Amygdala (tissue), 56 donors: Measurements from ENCODE around the gene ZNF605.
A peak's percentile ranks its signal among the peaks of the same experiment; 100 is the strongest.
"Not testable (repeated sequence)": the region's sequence is repeated elsewhere in the genome, so short reads cannot be mapped to it uniquely, and the experiment has no call there.

Source experiments
- DNase-seq, 56 donors: peaks; one replicate each; lab custom pipeline; 2025; lab: John Stamatoyannopoulos, UW

Gene ZNF605

GRCh38 chr12:132908145-132909029 is 47.7 kb downstream of the ZNF605 start:
- DNase-seq = peak; percentile 30 to 98 (median 92)

- DNase-seq = peak in 1 of 56 donors; percentile 51
Measured at GRCh38 chr12:132907789-132908144, 48.3 kb downstream of the ZNF605 start.

GRCh38 chr12:132907216-132907615 is 48.9 kb downstream of the ZNF605 start:
- peak in 3 of 56 donors; percentile 7 to 9 (median 8) for DNase-seq

GRCh38 chr12:132904718-132905328 is 51.3 kb downstream of the ZNF605 start:
- DNase-seq = peak in 42 of 56 donors; percentile 9 to 78 (median 38)

GRCh38 chr12:132899033-132899432 is 57.1 kb downstream of the ZNF605 start:
- no peak for DNase-seq

GRCh38 chr12:132888852-132889251 is 67.3 kb downstream of the ZNF605 start:
- no peak for DNase-seq

GRCh38 chr12:132887513-132888351 is 68.4 kb downstream of the ZNF605 start, which contains the start of gene CHFR:
Gene CHFR, minus strand, starts transcription at chr12:132887605. Its CDS starts 277 bp downstream, at chr12:132887328.
- DNase-seq = peak; percentile 48 to 99 (median 94)

GRCh38 chr12:132886529-132887477 is 69.3 kb downstream of the ZNF605 start:
- DNase-seq = peak in 2 of 56 donors; percentile 41 to 64

GRCh38 chr12:132881818-132882217 is 74.3 kb downstream of the ZNF605 start:
- DNase-seq = no peak

- not testable (repeated sequence) for DNase-seq
Measured at GRCh38 chr12:132874620-132875019, 81.5 kb downstream of the ZNF605 start.

- no peak for DNase-seq
Measured at GRCh38 chr12:132874175-132874574, 81.9 kb downstream of the ZNF605 start.

GRCh38 chr12:132873724-132874123 is 82.4 kb downstream of the ZNF605 start:
- DNase-seq = no peak

- no peak for DNase-seq
Measured at GRCh38 chr12:132872975-132873421, 83.1 kb downstream of the ZNF605 start.

GRCh38 chr12:132872073-132872855 is 83.8 kb downstream of the ZNF605 start:
- DNase-seq = peak in 10 of 56 donors; percentile 7 to 49 (median 18)

- DNase-seq = no peak
Measured at GRCh38 chr12:132869551-132869950, 86.6 kb downstream of the ZNF605 start.
